Measurements from ENCODE around the gene LZTS3.

DNA sequence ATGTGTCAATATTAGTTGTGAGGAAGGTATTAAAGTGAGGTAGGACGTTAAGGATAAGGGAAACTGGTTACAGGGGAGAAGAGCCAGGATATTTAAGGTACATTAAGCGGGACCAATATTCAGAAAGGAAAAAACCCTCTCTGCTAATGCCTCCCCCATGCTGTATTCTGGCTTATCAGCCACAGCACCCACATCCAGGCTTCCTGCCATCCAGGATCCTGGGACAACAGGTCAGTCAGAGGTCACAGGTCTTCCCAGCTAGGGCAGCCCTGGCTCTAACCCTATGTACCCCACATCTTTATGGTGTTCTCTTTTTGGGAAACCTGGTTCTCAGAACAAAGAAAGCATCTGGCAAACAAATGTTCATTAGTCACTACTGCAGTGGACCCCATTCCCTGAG lies 25.9 kb upstream of the LZTS3 start:
- TF ChIP-seq, protein P1, sequence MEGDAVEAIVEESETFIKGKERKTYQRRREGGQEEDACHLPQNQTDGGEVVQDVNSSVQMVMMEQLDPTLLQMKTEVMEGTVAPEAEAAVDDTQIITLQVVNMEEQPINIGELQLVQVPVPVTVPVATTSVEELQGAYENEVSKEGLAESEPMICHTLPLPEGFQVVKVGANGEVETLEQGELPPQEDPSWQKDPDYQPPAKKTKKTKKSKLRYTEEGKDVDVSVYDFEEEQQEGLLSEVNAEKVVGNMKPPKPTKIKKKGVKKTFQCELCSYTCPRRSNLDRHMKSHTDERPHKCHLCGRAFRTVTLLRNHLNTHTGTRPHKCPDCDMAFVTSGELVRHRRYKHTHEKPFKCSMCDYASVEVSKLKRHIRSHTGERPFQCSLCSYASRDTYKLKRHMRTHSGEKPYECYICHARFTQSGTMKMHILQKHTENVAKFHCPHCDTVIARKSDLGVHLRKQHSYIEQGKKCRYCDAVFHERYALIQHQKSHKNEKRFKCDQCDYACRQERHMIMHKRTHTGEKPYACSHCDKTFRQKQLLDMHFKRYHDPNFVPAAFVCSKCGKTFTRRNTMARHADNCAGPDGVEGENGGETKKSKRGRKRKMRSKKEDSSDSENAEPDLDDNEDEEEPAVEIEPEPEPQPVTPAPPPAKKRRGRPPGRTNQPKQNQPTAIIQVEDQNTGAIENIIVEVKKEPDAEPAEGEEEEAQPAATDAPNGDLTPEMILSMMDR (tag by site-specific recombination; IDR thresholded peaks at IDR 0.05) = no peak
- TF ChIP-seq ZBTB1 (tag by site-specific recombination; IDR thresholded peaks at IDR 0.05) (no peak), ZBTB17 (tag by site-specific recombination; IDR thresholded peaks at IDR 0.05) (no peak), SP2 (tag by site-specific recombination; IDR thresholded peaks at IDR 0.05) (no peak), ZNF776 (tag by site-specific recombination; IDR thresholded peaks at IDR 0.05; ENCODE audit: borderline replicate concordance) (no peak), SETDB1 (IDR thresholded peaks at IDR 0.05; ENCODE audit: insufficient read length, low read length) (no peak), ZNF423 (tag by site-specific recombination; IDR thresholded peaks at IDR 0.05) (no peak), KLF1 (tag by site-specific recombination; IDR thresholded peaks at IDR 0.05) (no peak), ZNF121 (tag by site-specific recombination; IDR thresholded peaks at IDR 0.05) (no peak), ZNF670 (tag by site-specific recombination; IDR thresholded peaks at IDR 0.05; ENCODE audit: low read depth) (no peak)
- TF ChIP-seq, protein P2, sequence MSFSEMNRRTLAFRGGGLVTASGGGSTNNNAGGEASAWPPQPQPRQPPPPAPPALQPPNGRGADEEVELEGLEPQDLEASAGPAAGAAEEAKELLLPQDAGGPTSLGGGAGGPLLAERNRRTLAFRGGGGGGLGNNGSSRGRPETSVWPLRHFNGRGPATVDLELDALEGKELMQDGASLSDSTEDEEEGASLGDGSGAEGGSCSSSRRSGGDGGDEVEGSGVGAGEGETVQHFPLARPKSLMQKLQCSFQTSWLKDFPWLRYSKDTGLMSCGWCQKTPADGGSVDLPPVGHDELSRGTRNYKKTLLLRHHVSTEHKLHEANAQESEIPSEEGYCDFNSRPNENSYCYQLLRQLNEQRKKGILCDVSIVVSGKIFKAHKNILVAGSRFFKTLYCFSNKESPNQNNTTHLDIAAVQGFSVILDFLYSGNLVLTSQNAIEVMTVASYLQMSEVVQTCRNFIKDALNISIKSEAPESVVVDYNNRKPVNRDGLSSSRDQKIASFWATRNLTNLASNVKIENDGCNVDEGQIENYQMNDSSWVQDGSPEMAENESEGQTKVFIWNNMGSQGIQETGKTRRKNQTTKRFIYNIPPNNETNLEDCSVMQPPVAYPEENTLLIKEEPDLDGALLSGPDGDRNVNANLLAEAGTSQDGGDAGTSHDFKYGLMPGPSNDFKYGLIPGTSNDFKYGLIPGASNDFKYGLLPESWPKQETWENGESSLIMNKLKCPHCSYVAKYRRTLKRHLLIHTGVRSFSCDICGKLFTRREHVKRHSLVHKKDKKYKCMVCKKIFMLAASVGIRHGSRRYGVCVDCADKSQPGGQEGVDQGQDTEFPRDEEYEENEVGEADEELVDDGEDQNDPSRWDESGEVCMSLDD (tag by site-specific recombination; IDR thresholded peaks at IDR 0.05) = no peak
- TF ChIP-seq, protein P3, sequence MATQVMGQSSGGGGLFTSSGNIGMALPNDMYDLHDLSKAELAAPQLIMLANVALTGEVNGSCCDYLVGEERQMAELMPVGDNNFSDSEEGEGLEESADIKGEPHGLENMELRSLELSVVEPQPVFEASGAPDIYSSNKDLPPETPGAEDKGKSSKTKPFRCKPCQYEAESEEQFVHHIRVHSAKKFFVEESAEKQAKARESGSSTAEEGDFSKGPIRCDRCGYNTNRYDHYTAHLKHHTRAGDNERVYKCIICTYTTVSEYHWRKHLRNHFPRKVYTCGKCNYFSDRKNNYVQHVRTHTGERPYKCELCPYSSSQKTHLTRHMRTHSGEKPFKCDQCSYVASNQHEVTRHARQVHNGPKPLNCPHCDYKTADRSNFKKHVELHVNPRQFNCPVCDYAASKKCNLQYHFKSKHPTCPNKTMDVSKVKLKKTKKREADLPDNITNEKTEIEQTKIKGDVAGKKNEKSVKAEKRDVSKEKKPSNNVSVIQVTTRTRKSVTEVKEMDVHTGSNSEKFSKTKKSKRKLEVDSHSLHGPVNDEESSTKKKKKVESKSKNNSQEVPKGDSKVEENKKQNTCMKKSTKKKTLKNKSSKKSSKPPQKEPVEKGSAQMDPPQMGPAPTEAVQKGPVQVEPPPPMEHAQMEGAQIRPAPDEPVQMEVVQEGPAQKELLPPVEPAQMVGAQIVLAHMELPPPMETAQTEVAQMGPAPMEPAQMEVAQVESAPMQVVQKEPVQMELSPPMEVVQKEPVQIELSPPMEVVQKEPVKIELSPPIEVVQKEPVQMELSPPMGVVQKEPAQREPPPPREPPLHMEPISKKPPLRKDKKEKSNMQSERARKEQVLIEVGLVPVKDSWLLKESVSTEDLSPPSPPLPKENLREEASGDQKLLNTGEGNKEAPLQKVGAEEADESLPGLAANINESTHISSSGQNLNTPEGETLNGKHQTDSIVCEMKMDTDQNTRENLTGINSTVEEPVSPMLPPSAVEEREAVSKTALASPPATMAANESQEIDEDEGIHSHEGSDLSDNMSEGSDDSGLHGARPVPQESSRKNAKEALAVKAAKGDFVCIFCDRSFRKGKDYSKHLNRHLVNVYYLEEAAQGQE (tag by site-specific recombination; IDR thresholded peaks at IDR 0.05) = no peak
